Inflammatory macrophage (primary cell): ENCODE data around the gene TPO.
"Not testable (repeated sequence)": the region's sequence is repeated elsewhere in the genome, so short reads cannot be mapped to it uniquely, and the experiment has no call there.

Source experiments
- DNase-seq, 2 donors: peaks; one replicate each; pipeline ENCODE4 v3.0.0-alpha.2; 2020 to 2022

Gene TPO

DNA sequence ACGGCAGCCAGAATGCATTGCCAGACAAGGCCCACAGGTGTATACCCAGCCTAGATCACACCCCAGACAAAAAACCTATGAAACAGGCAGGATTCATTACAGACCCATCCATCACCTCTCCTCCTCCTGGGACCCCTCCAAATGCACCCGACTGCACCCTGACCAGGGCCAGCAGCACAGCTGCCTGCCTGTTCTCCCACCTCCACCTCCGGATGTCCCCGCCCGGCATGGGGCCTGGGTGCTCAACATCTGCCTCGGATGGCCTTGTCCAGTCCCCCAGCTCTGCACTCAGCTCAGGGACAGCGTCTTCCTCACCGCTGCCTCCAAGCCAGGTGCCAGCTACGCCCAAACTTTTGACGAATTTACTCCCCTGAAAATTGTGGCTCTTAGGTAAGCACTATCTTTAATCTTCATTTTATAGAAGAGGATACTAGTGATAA is 91.1 kb downstream of the TPO start:
- DNase-seq, result no peak

DNA sequence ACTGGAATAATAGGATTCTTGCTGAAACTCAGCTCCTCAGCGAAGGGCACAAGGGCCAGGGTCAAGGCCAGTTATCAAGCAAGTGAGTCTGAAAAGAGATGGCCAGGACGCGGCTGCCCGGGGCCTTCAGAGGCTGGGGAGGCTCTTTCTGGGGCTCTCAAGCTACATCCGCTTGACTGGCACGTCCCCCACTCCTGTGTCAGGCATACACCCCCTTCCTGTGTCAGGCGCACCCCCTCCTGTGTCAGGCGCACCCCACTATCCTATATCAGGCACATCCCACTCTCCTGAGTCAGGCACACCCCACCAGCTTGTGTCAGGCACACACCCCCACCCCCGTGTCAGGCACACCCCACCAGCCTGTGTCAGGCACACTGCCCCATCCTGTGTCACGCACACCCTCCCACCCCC is 91.8 kb downstream of the TPO start:
- DNase-seq, result no peak

DNA sequence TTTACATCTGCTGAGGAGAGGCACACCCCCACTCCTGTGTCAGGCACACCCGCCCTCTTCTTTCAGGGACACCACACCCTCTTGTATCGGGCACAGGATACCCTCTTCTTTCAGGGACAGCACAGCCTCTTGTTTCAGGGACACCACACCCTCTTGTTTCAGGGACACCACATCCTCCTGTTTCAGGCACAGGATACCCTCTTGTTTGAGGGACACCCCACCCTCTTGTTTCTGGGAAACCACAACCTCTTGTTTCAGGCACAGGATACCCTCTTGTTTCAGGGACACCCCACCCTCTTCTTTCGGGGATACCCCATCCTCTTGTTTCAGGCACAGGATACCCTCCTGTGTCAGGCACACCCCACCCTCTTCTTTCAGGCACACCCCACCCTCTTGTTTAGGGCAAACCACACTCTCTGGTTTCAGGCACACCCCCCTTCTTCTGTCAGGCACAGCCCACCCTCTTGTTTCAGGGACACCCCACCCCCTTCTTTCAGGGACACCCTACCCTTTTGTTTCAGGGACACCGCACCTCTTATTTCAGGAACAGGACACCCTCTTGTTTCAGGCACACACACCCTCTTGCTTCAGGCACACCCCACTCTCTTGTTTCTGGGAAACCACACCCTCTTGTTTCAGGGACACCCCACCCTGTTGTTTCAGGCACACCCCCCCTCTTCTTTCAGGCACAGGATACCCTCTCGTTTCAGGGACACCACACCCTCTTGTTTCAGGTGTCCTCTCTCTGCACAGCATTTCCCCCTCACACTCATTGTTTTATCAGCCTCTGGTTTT is 96.2 kb downstream of the TPO start:
- no peak for DNase-seq

DNA sequence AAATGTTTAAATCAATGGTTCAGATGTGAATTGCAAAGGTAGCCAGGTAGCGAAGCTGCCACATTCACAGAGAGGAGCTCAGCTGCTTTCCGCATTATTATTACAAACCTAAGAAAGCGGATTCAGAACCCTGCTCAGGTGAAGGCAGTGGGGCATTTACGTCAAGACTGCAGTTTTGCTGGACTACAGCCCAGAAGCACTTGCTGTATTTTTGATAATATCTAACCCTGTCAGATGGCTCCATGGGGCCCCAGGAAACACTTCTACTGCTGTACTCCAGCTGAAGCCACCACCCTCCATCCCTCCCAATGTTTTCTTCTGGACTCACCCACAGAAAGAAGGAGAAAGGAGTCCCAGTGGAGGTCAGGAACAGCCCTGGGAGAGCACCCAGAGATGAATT is 96.9 kb downstream of the TPO start:
- DNase-seq, result no peak

DNA sequence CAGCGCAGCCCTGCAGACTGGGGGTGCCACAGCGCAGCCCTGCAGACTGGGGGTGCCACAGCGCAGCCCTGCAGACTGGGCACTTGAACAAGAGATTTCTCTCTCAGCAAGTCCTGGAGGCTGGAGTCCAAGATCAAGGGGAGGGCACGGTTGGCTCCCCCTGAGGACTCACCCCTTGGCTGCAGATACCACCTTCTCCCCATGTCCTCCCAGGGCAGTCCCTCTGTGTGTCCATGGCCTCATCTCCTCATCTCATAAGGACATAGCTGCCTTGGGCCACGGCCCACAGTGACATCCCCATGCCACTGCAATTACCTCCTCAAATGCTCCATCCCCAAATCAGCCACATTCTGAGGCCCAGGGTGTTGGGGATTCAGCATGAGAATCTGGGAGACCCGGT is 98.2 kb downstream of the TPO start:
- DNase-seq, result no peak

DNA sequence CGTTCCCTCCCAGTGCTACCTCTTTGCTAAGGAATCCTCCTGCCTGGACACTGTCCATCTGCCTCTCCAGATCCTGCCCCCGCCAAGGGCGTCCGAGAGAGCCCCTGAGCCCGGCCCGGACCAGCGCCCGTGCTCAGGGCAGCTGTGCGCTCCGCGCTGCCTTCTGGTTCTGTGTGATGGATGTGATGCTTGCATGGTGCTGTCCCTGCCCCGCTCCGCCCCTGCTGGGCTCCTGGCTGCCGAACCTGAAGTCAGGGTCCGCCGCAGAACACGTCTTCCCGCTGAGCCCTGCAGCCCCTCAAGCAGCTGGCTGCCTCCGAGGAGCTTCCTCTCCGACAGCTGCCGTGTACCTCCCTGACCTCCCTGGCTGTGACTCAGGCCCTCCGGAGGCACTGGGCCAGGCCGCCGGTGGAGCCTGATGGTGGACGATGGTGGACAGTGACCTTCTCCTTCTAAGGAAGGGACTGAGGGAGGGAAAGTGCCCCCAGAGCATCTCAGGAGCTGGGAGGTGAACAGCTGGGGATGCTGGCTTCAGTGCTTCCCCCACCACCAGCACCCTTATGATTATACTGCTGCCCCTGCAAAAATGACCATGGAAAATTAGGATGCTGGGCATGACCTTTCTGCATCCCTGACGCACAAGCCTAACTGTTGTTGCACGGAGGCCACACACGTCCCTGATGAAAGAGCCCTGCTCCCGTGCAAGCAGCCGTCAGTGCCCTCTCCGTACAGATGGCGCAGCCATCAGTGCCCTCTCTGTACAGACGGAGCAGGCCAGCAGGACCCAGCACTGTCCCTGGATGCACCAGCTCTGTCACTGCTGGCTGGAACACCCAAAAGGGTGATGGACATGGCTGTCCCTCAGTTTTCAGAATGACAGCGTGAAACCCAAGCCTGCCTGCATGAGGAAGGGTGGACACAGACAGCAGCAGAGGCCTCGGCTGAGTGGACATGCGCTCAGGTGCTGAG is 99.3 kb downstream of the TPO start:
- no peak for DNase-seq

DNA sequence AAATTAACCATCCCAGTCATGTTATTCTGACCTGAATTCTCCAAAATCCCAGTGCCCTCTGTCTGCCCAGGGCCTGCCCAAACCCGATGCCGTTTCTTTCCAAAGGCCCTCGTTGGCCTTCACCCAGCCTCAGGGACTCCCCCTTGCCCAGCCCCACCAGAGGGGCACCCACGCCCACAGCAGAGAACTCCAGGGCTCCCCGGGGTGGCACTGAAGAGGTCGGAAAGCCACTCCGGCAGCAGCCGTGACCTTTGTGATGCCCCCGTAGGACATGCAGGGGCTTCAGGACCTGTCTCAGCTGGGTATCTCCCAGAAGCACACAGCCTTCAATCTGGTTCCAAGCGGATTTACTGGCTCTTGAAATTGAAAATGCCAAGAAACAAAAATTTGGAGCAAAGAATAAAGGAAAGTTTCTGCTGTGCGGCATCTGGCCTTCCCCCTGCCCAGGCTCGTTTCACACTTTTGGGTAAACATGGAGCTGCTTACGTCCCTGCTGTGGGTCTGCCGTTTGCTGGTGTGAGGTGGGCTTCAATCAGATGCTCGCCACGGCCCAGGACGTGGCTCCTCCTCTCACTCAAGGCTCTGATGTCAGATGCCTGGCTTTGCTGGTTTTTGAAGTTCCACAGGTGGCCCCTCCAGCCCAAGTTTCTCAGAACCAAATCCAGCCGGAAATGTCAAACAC is 101.3 kb downstream of the TPO start:
- DNase-seq, result no peak

DNA sequence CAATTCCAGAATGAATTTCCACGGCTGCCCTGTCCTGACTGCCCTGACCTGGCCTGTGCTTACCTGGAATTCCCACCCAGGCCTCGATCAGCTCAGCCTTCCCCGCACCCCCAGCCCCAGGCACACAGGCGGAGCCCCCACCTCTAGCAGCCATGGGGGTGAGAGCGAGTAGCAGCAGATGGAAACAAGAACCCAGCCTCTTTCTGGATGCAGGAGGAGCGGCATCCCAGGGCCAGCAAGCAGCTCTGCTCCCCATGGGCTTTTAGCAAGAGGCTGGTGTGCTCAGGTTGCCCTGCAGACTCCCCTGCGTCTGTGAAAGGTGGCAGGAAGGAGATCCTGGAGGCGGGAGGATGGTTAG is 101.8 kb downstream of the TPO start:
- no peak for DNase-seq

DNA sequence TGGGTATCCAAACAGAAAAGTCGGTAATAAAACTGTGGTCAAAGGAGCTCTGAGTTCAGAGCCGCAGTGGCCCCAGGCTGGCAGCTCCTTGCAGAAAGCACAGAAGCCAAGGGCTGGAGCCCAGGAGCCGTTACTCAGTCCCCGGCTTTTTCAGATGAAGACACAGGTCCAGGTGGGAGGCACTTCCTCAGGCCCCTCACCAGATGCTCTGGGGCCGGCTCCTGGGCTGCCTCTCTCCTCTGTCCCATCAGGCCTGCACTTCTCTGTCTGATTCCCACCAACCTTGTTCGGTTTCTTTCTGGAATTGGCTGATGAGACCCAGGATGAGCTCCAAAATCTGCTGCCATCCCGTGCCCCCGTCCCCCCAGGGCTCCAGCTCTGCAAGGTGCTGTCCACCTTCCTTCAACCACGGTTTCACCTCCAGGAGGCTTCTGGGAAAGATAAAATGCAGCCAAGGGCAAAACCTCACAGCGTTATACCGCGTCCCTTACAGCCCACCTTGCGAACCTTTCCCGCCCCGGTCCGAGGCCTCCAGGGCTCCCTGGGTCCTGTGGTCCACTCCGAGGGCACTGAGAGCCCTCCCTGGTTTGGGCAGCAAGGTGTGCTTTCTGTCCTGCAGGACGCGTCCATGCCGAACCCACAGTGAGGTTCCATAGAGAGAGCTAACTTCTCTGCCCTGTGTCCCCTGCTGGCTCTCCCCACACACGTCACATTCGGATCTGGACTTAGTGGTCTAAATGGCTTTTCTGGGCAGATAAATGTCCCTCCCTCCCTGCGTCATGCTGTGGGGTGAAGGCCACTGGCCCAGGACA is 102.9 kb downstream of the TPO start:
- no peak for DNase-seq

DNA sequence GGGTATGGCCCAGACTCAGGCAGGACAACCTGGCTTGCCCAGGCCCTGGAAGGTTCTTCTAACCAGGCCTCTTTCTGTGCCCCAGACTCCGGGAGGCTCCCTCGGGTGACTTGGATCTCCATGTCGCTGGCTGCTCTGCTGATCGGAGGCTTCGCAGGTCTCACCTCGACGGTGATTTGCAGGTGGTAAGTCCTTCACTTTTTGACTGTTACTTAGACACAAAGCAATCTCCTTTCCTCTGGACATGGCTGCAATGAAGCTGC is 103.5 kb downstream of the TPO start:
- DNase-seq, result no peak

DNA sequence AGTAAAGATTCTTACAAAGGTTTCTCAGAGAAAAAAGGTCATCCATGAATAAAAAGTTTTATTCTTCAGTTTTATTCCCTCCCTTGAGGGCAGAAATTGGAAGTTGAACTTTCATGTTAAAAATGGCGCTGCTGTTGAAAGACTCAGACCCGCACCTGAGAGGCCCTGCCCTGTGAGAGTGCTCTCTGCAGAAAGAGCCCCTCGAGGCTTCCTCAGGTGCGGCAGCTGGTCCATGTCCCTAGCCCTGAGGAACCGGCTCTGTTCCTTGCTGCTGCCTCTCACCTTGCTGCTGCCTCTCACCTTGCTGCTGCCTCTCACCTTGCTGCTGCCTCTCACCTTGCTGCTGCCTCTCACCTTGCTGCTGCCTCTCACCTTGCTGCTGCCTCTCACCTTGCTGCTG is 104.0 kb downstream of the TPO start:
- not testable (repeated sequence) for DNase-seq

DNA sequence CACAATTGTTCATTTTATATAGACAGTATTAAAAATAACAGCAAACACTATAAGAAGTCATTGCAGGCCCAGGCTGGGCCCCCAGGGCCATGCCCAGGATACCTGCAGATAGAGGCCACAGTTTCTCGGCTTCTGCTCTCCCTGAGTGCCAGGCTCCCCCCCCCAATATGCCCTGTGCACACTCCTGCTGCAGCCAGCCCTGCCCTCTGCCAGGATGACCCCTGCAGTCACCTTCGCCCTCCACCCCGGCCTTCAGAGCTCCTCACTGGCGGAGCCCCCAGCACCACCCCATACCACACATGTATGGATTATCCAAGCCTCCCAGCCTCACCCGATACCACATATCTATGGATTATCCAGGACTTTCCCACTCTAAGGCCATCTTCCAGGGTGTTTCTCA is 104.5 kb downstream of the TPO start:
- no peak for DNase-seq

DNA sequence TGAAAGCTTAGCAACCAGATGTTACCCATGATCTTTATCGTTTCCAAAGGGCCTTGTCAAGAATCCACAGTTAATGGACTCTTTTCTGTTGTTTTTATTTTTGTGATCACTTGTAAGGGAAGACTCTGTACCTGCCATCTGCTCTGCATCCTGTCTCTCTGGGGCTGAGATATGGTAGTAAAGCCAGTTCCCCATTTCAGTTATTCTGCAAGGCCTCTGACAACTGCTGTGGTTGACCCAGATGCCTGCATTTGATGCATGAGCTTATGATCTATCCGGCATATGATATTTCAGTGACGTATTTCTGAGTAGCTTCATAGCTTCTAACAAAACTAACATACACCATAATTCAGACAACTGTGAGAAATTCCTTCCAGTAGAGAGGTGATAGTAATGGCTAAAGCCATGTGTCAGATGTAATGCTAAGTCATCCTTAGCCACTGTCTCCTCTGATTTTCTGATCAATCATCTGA is 105.1 kb downstream of the TPO start:
- DNase-seq, result no peak

DNA sequence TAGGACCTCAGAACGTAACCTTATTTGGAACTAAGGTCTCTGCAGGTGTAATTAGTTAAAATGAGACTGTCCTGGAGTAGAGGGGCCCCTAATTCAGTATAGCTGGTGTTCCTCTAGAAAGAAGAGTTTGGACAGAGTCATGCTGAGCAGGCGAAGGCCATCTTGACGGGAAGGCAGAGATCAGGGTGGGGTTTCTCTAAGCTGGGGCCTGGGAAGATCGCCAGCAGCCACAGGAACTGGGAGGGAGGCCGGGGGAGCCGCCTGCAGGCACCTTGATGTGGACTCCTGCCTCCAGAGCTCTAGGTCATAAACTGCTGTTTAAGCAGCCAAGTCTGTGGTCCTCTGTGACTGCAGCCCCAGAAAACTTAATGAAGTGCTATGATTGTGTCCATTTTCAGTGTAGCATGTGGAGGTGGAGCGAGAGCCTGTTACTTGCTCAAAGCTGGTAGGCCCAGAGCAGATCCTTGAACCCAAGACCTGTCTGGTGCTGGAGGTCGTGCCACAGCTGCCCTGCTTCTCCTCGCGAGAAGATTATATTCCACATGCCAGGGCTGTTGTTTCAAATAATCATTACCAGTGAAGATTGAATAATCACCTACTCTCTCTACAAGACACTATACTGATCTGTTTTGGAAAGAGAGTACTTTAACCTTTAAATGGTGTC is 105.7 kb downstream of the TPO start:
- DNase-seq, result no peak

DNA sequence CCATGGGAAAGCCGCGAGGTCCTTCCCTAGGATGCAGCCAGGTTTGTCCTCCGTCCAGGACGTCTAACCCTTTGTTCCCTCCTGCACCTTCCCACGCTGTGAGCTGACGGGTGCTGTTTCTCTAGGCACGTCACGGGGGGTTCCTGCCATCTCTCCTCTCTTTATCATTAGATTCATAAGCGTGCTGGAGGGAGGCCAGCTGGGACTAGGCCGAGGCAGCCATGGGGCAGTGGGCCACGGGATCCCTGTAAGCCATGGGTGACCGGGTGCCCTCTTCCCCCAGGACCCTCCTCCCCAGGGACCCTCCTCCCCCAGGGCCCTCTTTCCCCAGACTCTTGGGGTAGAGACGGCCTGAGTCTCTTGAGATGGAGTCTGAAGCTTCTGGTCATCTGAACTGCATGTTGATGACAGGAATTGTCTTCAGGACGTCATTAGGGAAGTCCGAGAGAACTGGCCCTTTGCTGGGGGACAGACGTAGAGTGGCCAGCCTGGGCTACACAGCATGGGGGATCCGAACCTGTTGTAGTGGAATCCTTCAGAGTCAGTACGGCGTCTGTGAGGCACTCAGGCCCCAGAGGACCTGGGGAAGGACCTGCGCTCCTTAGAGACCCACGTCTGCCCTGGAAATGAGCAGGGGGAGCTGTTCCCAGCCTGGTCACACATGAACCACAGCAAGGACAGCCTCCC is 108.1 kb downstream of the TPO start:
- no peak for DNase-seq

DNA sequence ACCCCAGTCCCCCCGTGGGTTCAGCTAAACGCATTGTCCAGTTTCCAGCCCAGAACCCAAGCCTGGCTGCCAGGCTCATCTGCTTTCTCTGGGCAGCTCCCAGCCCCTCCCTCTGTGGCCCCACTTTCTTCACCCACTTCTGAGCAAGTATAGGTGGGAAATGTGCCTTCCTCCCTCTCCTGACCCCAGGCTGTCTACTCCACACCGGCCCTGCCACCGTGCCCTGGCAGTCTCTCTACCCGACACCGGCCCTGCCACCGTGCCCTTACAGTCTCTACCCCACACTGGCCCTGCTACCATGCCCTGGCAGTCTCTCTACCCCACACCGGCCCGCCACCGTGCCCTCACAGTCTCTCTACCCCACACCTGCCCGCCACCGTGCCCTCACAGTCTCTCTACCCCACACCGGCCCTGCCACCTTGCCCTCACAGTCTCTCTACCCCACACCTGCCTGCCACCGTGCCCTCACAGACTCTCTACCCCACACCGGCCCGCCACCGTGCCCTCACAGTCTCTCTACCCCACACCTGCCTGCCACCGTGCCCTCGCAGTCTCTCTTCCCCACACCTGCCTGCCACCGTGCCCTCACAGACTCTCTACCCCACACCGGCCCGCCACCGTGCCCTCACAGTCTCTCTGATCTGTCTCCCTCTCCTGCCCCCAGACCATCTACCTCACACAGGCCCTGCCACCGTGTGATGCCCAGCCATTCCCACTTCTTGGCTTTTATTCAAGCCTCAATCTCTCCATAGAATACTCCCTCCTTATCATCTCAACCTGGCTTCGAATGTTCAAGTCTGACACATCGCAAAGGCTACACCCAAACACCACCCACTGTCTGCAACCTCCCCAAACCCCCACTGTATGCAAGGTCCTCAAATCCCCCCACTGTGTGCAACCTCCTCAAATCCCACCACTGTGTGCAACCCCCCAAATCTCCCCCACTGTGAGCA is 108.9 kb downstream of the TPO start:
- no peak for DNase-seq

DNA sequence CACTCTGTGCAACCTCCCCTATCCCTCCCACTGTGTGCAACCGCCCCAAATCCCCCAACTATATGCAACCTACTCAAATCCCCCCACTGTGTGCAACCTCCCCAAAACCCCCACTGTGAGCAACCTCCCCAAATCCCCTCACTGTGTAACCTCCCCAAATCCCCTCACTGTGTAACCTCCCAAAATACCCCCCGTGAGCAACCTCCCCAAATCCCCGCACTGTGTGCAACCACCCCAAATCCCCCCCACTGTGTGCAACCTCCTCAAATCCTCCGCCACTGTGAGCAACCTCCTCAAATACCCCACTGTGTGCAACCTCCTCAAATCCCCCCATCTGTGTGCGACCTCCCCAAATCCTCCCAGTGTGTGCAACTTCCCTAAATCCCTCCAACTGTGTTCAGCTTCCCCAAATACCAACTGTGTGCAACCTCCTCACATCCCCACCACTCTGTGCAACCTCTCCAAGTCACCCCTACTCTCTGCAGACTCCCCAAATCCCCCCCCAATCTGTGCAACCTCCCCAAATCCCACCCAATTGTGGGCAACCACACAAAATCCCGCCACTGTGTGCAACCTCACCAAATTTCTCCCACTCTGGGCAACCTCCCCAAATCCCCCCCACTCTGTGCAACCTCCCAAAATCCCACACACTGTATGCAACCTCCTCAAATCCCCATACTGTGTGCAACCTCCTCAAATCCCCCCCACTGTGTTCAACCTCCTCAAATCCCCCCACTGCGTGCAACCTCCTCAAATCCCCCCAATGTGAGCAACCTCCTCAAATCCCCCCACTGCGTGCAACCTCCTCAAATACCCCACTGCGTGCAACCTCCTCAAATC is 114.1 kb downstream of the TPO start:
- DNase-seq, result no peak

DNA sequence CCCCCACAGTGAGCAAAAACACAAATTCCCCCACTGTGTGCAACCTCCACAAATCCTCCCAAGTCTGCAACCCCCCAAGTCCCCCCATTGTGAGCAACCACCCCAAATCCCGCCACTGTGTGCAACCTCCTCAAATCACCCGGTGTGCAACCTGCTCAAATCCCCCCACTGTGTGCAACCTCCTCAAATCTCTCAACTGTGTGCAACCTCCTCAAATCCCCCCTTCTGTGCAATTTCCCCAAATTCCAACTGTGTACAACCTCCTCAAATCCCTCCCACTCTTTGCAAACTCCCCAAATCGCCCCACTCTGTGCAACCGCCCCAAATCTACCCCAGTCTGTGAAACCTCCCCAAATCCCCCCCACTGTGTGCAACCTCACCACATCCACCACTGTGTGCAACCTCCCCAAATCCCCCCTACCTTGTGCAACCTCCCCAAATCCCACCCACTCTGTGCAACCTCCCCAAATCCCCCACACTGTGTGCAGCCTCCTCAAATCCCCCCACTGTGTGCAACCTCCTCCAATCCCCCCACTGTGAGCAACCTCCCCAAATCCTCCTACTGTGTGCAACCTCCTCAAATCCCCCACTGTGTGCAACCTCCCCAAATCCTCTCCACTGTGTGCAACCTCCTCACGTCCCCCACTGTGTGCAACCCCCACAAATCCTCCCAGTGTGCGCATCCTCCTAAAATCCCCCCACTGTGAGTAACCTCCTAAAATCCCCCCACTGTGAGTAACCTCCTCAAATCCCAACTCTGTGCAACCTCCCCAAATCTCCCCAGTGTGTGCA is 115.2 kb downstream of the TPO start:
- no peak for DNase-seq
